ENCODE results near the gene PGF.

Gene PGF

DNA sequence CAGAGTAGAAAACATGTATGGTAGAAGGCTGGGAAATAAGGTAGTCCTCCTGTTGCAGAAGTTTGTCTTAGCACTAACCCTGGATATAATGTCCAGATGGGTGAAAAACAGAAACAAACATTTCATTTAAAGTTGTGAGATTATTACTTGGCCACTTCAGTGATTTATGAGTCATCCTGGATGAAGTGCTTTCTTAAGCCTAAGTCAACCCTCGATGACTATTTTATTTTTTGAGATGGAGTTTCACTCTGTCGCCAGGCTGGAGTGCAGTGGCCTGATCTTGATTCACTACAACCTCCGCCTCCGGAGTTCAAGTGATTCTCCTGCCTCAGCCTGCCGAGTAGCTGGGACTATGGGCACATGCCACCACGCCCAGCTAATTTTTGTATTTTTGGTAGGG, 63.5 kb downstream of the PGF start:
- DNase-seq, result no peak
